SKM-1 (cell line): ENCODE measurements around the gene C15orf62.

ENCODE experiments used
- DNase-seq: peaks from one replicate; lab custom pipeline; 2025; ENCODE audit not compliant: unreplicated experiment; lab: John Stamatoyannopoulos, UW

The C15orf62 gene

GRCh38 chr15:40808861-40809450 lies 39.2 kb downstream of the C15orf62 start:
- DNase-seq = no peak

GRCh38 chr15:40812721-40813425 lies 43.1 kb downstream of the C15orf62 start:
- no peak for DNase-seq

- no peak for DNase-seq
Measured at GRCh38 chr15:40815042-40815698, 45.4 kb downstream of the C15orf62 start.

GRCh38 chr15:40819048-40819447 lies 49.3 kb downstream of the C15orf62 start:
- no peak for DNase-seq

GRCh38 chr15:40821195-40821594 lies 51.4 kb downstream of the C15orf62 start:
- no peak for DNase-seq
